SK-N-MC (cell line): Measurements from ENCODE around the gene OR1D2.
"Not testable (repeated sequence)": the region's sequence is repeated elsewhere in the genome, so short reads cannot be mapped to it uniquely, and the experiment has no call there.

Experiments used
- DNase-seq: peaks from one replicate; pipeline ENCODE4 v3.0.0-alpha.2; 2011; ENCODE audit warnings: low read depth, low spot score
- H3K27ac ChIP-seq: fragments of 200-600 bp; sonication (generic); 2 replicates; pipeline ENCODE4 v1.5.1; 2016; ENCODE audit warnings: mixed run types
- H3K36me3 ChIP-seq: fragments of 200-600 bp; sonication (generic); 2 replicates; pipeline ENCODE4 v1.6.1; 2017; ENCODE audit warnings: antibody characterized with exemption, low read length, mixed read lengths; ENCODE audit not compliant: insufficient read depth
- H3K4me3 ChIP-seq: fragments of 200-600 bp; sonication (generic); 2 replicates; pipeline ENCODE4 v1.5.1; 2016
- H3K9ac ChIP-seq: fragments of 200-600 bp; sonication (generic); 2 replicates; pipeline ENCODE4 v1.8.0; 2017; ENCODE audit warnings: mixed run types, mixed read lengths; ENCODE audit not compliant: insufficient read length
- H3K9me3 ChIP-seq: fragments of 200-600 bp; sonication (generic); 2 replicates; pipeline ENCODE4 v1.6.1; 2017; ENCODE audit warnings: low read depth, mild to moderate bottlenecking, antibody characterized with exemption, low read length, moderate library complexity, mixed read lengths
- EZH2 ChIP-seq: fragments of 200-600 bp; sonication (generic); IDR thresholded peaks from one replicate; pipeline ENCODE4 v1.6.1; 2017; ENCODE audit warnings: antibody characterized with exemption
- FOXP2 ChIP-seq: optimal IDR thresholded peaks from 2 replicates; pipeline ENCODE3; 2011; ENCODE audit warnings: mild to moderate bottlenecking, moderate library complexity; ENCODE audit not compliant: insufficient read depth; ENCODE audit errors: extremely low read length, control extremely low read depth
- POLR2AphosphoS5 ChIP-seq: IDR thresholded peaks from 2 replicates; pipeline ENCODE4 v1.6.1; 2012; ENCODE audit warnings: mild to moderate bottlenecking, low read depth, low read length, borderline replicate concordance

The OR1D2 gene

DNA sequence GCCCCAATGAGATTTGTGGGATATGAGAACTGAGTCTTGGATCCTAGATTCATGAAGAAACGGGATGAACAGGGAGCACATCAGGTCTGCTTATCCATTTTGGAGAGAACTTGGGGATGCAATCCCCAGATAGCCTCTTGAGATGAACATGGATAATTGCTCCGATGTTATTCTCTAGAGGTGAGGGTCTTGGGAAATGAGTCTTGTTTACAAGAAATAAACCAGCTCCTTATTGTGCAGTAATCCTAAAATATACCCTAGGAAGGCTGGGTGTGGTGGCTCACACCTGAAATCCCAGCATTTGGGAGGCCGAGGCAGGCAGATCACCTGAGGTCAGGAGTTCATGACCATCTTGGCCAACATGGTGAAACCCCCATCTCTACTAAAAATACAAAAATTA is at the start of gene OR1D2:
Gene OR1D2 (minus strand): TSS at position 101 of the 400 bp plus-strand sequence. CDS start 11,426 bp downstream, outside the sequence.
- no peaks in the 10 kb centered on the region for H3K36me3 ChIP-seq
- H3K9ac ChIP-seq = no peak within 1 kb of the TSS
- no peak within 1 kb of the TSS for H3K27ac ChIP-seq
- no peak for DNase-seq
- TF ChIP-seq FOXP2 = no peak
- TF ChIP-seq EZH2 = no peak
- no peak for TF ChIP-seq POLR2AphosphoS5
- no peak within 1 kb of the TSS for H3K4me3 ChIP-seq
- no peaks in the 10 kb centered on the region for H3K9me3 ChIP-seq

GRCh38 chr17:3137494-3137893 is 33.3 kb upstream of the OR1D2 start:
- not testable (repeated sequence) for H3K9ac ChIP-seq, H3K9me3 ChIP-seq, H3K27ac ChIP-seq, H3K36me3 ChIP-seq, DNase-seq, H3K4me3 ChIP-seq

DNA sequence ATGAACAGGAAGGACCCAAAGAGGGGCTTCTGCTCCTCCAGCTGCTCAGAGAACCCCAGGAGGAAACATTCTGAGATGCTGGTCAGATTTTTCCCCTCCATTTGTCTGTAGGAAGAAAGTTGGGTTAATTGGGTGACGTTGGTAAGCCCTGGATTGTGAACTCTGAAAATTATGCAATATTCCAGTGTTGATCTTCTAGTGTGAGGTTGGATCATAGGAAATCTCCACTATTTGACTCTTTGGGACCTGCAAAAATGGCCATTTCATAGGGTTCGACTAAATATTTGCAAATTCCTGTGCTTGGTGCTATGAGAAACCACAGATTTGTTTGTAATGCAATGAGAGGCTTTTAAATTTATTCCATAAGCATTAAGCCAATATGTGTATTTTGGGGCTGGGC is 23.2 kb upstream of the OR1D2 start, which contains the start of gene OR1G1:
Gene OR1G1 (minus strand): TSS at position 101 of the 400 bp plus-strand sequence. CDS start 0 bp downstream, at position 101.
- H3K9ac ChIP-seq = no peak within 1 kb of the TSS
- H3K36me3 ChIP-seq = no peaks in the 10 kb centered on the region
- no peak within 1 kb of the TSS for H3K27ac ChIP-seq
- no peak within 1 kb of the TSS for H3K4me3 ChIP-seq
- TF ChIP-seq POLR2AphosphoS5 (no peak), EZH2 (no peak), FOXP2 (no peak)
- no peak for DNase-seq
- H3K9me3 ChIP-seq = no peaks in the 10 kb centered on the region

DNA sequence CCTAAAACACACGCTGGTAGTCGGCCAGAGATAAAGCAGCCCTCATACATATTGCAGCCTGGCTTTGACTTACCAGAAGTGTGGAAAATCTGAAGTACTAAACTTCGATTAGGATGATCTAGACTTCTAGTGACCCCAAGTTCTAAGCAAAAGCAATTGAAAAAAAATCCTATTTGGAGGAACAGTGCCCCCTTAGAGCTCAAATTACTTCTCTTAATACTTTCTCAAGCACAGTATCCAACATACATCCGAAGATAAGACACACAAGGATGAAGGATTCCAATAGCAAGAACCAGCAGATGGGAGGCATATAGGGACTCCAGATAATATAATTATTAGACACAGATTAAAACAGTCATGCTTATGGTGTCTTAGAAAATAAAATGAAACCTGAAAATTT is 30.4 kb downstream of the OR1D2 start:
- not testable (repeated sequence) for H3K9me3 ChIP-seq, DNase-seq, H3K9ac ChIP-seq, H3K4me3 ChIP-seq, H3K36me3 ChIP-seq, H3K27ac ChIP-seq

DNA sequence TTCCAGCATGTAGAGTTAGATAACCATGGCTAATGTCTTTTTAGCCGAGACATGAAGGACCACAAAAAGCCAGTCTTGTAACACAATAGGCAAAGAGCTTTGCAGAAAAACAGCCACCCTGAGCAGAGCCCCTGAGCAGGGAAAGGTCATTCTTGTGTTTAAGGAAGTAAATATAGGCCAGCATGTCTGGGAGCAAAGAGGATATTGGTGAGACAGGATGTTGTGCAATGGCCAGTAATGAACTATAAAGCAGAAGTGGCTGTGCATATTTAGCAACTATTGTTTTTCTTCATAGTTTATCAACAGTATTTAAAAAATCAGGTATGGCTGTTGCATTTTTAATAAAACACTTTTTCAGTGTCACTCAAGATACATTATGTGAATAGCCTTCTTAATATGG is 39.0 kb downstream of the OR1D2 start:
- H3K9me3 ChIP-seq, DNase-seq, H3K27ac ChIP-seq, H3K4me3 ChIP-seq, H3K9ac ChIP-seq, H3K36me3 ChIP-seq: not testable (repeated sequence)

- not testable (repeated sequence) for H3K36me3 ChIP-seq, DNase-seq, H3K9me3 ChIP-seq, H3K27ac ChIP-seq, H3K9ac ChIP-seq, H3K4me3 ChIP-seq
Measured at GRCh38 chr17:3063507-3063906, 40.7 kb downstream of the OR1D2 start, which contains the start of gene OR1D5. Gene OR1D5, minus strand, starts transcription at chr17:3063607. Its CDS starts 0 bp downstream, at chr17:3063607.

GRCh38 chr17:3062824-3063377 is 41.3 kb downstream of the OR1D2 start:
- DNase-seq, H3K4me3 ChIP-seq, H3K36me3 ChIP-seq, H3K27ac ChIP-seq, H3K9me3 ChIP-seq, H3K9ac ChIP-seq: not testable (repeated sequence)

DNA sequence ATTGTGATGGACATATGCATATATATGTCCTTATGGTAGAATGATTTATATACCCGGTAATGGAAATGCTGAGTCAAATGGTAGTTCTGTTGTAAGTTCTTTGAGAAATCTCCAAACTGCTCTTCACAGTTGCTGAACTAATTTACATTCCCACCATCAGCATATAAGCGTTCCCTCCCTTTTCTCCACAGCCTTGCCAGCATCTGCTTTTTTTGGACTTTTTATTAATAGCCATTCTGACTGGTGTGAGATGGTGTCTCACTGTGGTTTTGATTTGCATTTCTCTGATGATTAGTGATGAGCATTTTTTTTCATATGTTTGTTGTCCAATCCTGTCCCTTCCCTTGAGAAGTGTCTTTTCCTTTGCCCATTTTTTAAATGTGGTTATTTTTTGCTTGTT is 49.4 kb downstream of the OR1D2 start:
- not testable (repeated sequence) for H3K9me3 ChIP-seq, DNase-seq, H3K9ac ChIP-seq, H3K27ac ChIP-seq, H3K36me3 ChIP-seq, H3K4me3 ChIP-seq

DNA sequence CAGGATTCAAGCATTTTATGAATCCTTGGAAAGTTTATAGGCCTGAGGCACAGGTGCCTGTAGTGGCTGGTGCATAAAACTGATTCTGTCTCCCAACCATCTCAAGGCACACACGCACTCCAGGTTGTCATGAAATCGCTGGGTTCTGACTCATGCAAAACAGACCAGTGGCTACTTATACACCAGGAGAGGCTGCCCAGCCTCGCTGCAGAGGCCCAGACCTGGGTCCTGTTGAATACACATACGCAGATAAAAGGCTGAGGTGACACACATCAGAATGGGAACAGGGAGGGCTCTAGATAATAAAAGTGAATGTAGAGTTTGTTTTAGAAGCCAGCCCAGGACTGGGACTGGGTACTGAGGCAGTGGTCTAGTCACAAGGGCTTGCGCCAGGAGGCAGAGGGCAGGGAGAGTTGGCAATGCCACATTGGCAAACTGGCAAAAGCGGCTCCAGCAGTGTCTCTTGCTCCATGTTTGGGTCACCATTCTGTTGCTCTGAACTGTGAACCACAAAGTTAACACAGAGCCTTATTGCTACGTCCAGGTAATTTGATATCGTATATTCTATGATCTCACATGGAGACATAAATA is 54.4 kb downstream of the OR1D2 start:
- Histone ChIP-seq H3K4me3 (no peak overlapping the region), H3K36me3 (no peaks in the 10 kb centered on the region), H3K9ac (no peak overlapping the region), H3K27ac (no peak overlapping the region), H3K9me3 (no peaks in the 10 kb centered on the region)
- TF ChIP-seq FOXP2 (no peak), EZH2 (no peak), POLR2AphosphoS5 (no peak)
- no peak for DNase-seq
